ENCODE results near the gene PPBP. TPM values are rescaled to one million over a fixed set of nuclear protein-coding genes. Genes with fewer than 3 reads are reported as not detected.
"Not testable (repeated sequence)": the region's sequence is repeated elsewhere in the genome, so short reads cannot be mapped to it uniquely, and the experiment has no call there.

Gene PPBP
- total RNA-seq, 3 donors from 2014 or later (not counting 1 experiment from before 2014, with no cell fraction given): 16.8 to 171 (median 56.9) TPM

- Histone ChIP-seq H3K36me3 (ENCODE audit: control insufficient read depth, insufficient read depth, low read length) (no peaks in the 10 kb centered on the region), H3K4me1 (ENCODE audit: control insufficient read depth, insufficient read depth, low read length) (no peaks in the 10 kb centered on the region), H3K4me3 (ENCODE audit: low read length) (no peak overlapping the region), H3K27ac (ENCODE audit: low read length) (no peak overlapping the region), H3K27me3 (ENCODE audit: control insufficient read depth, insufficient read depth, low read length) (no peaks in the 10 kb centered on the region), H3K9me3 (ENCODE audit: control insufficient read depth, insufficient read depth, low read length) (peaks cover 17% of the 10 kb centered on the region)
- Mint-ChIP-seq H3K36me3 (no peaks in the 10 kb centered on the region), H3K9me3 (peaks cover 1 to 21% of the 10 kb centered on the region in 2 donors), H3K4me1 (no peaks in the 10 kb centered on the region), H3K4me3 (no peak overlapping the region), H3K27ac (no peak overlapping the region), H3K27me3 (ENCODE audit: low read depth in 2 of 2) (no peaks in the 10 kb centered on the region)
- 91% methylated on average over 7 of the region's 7 CpGs for WGBS (ENCODE audit: insufficient coverage)
- ATAC-seq: no peak
- DNase-seq: no peak
- intact Hi-C loops (cut with micrococcal nuclease): no loop called here
- no peak for TF ChIP-seq CTCF (IDR thresholded peaks at IDR 0.05)
These were observed 23.0 kb downstream of the PPBP start for GRCh38 chr4:73964862-73965611.

GRCh38 chr4:73962724-73963123 lies 25.3 kb downstream of the PPBP start:
- H3K4me1 ChIP-seq (ENCODE audit: control insufficient read depth, insufficient read depth, low read length): no peaks in the 10 kb centered on the region
- Mint-ChIP-seq H3K36me3 (no peaks in the 10 kb centered on the region), H3K27ac (no peak overlapping the region), H3K4me3 (no peak overlapping the region), H3K27me3 (ENCODE audit: low read depth in 2 of 2) (no peaks in the 10 kb centered on the region), H3K4me1 (no peaks in the 10 kb centered on the region), H3K9me3 (peaks cover 2 to 23% of the 10 kb centered on the region in 2 donors)
- DNase-seq (no peak), ATAC-seq (no peak)
- no peaks in the 10 kb centered on the region for H3K36me3 ChIP-seq (ENCODE audit: control insufficient read depth, insufficient read depth, low read length)
- peaks cover 7% of the 10 kb centered on the region for H3K9me3 ChIP-seq (ENCODE audit: control insufficient read depth, insufficient read depth, low read length)
- intact Hi-C loops (cut with micrococcal nuclease): no loop called here
- H3K27me3 ChIP-seq (ENCODE audit: control insufficient read depth, insufficient read depth, low read length): no peaks in the 10 kb centered on the region
- 65% methylated on average over 2 of the region's 2 CpGs for WGBS (ENCODE audit: insufficient coverage)
- H3K27ac ChIP-seq (ENCODE audit: low read length): no peak overlapping the region
- TF ChIP-seq CTCF (IDR thresholded peaks at IDR 0.05): no peak
- H3K4me3 ChIP-seq (ENCODE audit: low read length): no peak overlapping the region

GRCh38 chr4:73959041-73959440 lies 28.9 kb downstream of the PPBP start:
- ATAC-seq; H3K4me1 ChIP-seq (ENCODE audit: control insufficient read depth, insufficient read depth, low read length); H3K36me3 Mint-ChIP-seq; H3K27me3 Mint-ChIP-seq (ENCODE audit: low read depth in 2 of 2); H3K4me1 Mint-ChIP-seq; H3K4me3 ChIP-seq (ENCODE audit: low read length); H3K27ac ChIP-seq (ENCODE audit: low read length); H3K27me3 ChIP-seq (ENCODE audit: control insufficient read depth, insufficient read depth, low read length); H3K4me3 Mint-ChIP-seq; DNase-seq; H3K27ac Mint-ChIP-seq; intact Hi-C loops (cut with micrococcal nuclease); H3K9me3 ChIP-seq (ENCODE audit: control insufficient read depth, insufficient read depth, low read length); H3K36me3 ChIP-seq (ENCODE audit: control insufficient read depth, insufficient read depth, low read length): not testable (repeated sequence)
- H3K9me3 Mint-ChIP-seq: peaks cover 10 to 20% of the 10 kb centered on the region in 2 donors
- 89% methylated on average over 1 of the region's 1 CpG for WGBS (ENCODE audit: insufficient coverage)

GRCh38 chr4:73952352-73952751 lies 35.6 kb downstream of the PPBP start:
- TF ChIP-seq CTCF (IDR thresholded peaks at IDR 0.05): no peak
- no peaks in the 10 kb centered on the region for H3K4me1 ChIP-seq (ENCODE audit: control insufficient read depth, insufficient read depth, low read length)
- Mint-ChIP-seq H3K27me3 (ENCODE audit: low read depth in 2 of 2) (no peaks in the 10 kb centered on the region), H3K27ac (no peak overlapping the region), H3K4me1 (no peaks in the 10 kb centered on the region), H3K4me3 (no peak overlapping the region), H3K9me3 (peaks cover 10 to 12% of the 10 kb centered on the region in 2 donors), H3K36me3 (no peaks in the 10 kb centered on the region)
- WGBS (ENCODE audit: insufficient coverage): 84% methylated on average over 3 of the region's 3 CpGs
- no peak overlapping the region for H3K27ac ChIP-seq (ENCODE audit: low read length)
- no peak overlapping the region for H3K4me3 ChIP-seq (ENCODE audit: low read length)
- DNase-seq (no peak), ATAC-seq (no peak)
- H3K27me3 ChIP-seq (ENCODE audit: control insufficient read depth, insufficient read depth, low read length): no peaks in the 10 kb centered on the region
- H3K9me3 ChIP-seq (ENCODE audit: control insufficient read depth, insufficient read depth, low read length): no peaks in the 10 kb centered on the region
- H3K36me3 ChIP-seq (ENCODE audit: control insufficient read depth, insufficient read depth, low read length): no peaks in the 10 kb centered on the region
- intact Hi-C loops (cut with micrococcal nuclease): no loop called here

- H3K36me3 ChIP-seq (ENCODE audit: control insufficient read depth, insufficient read depth, low read length); H3K27ac Mint-ChIP-seq; intact Hi-C loops (cut with micrococcal nuclease); H3K9me3 ChIP-seq (ENCODE audit: control insufficient read depth, insufficient read depth, low read length); H3K4me3 Mint-ChIP-seq; ATAC-seq; H3K4me3 ChIP-seq (ENCODE audit: low read length); DNase-seq; H3K27ac ChIP-seq (ENCODE audit: low read length); H3K9me3 Mint-ChIP-seq; H3K4me1 ChIP-seq (ENCODE audit: control insufficient read depth, insufficient read depth, low read length); H3K36me3 Mint-ChIP-seq; H3K4me1 Mint-ChIP-seq; H3K27me3 ChIP-seq (ENCODE audit: control insufficient read depth, insufficient read depth, low read length): not testable (repeated sequence)
- H3K27me3 Mint-ChIP-seq (ENCODE audit: low read depth in 2 of 2): peaks cover 2 to 11% of the 10 kb centered on the region in 2 donors
- WGBS (ENCODE audit: insufficient coverage): 72% methylated on average over 6 of the region's 8 CpGs
These were observed 37.5 kb downstream of the PPBP start for GRCh38 chr4:73950376-73950920.
